Breast epithelium (tissue), 4 donors: ENCODE measurements around the gene SKOR2. TPM values are rescaled to one million over a fixed set of nuclear protein-coding genes. Genes with fewer than 3 reads are reported as not detected.
"Not testable (repeated sequence)": the region's sequence is repeated elsewhere in the genome, so short reads cannot be mapped to it uniquely, and the experiment has no call there.

Source experiments
- DNase-seq, 2 donors: peaks; one replicate each; pipeline ENCODE4 v3.0.0-alpha.2; 2019; ENCODE audit warnings: low spot score in 2 of 2
- H3K27ac ChIP-seq, 2 donors: fragments of 200-600 bp; sonication (generic) in 1 of 2; one replicate each; pipeline ENCODE4 v1.5.1; 2016 to 2019; ENCODE audit warnings: mild to moderate bottlenecking in 1 of 2
- H3K27me3 ChIP-seq, 2 donors: fragments of 200-600 bp; sonication (generic) in 1 of 2; one replicate each; pipeline versions ENCODE4 v1.5.1 to v1.6.0; 2017 to 2019; ENCODE audit warnings: control low read depth in 1 of 2, mild to moderate bottlenecking in 1 of 2
- H3K36me3 ChIP-seq: fragments of 200-600 bp; one replicate; pipeline ENCODE4 v1.5.1; 2019
- H3K4me1 ChIP-seq, 2 donors: fragments of 200-600 bp; sonication (generic); one replicate each; pipeline ENCODE4 v1.5.1; 2016 to 2019; ENCODE audit warnings: control low read depth in 1 of 2
- H3K4me3 ChIP-seq, 3 donors: fragments of 200-600 bp; sonication (generic); 1 replicate in 2 of 3; 2 replicates in 1 of 3; pipeline ENCODE4 v1.5.1; 2016 to 2019; ENCODE audit warnings: mild to moderate bottlenecking in 3 of 3, moderate library complexity in 2 of 3
- H3K9me3 ChIP-seq, 2 donors: fragments of 200-600 bp; sonication (generic) in 1 of 2; one replicate each; pipeline ENCODE4 v1.5.1; 2016 to 2019; ENCODE audit warnings: control low read depth in 1 of 2
- POLR2A ChIP-seq: fragments of 450-650 bp; IDR thresholded peaks from one replicate; pipeline ENCODE4 v1.6.1; 2016; ENCODE audit warnings: antibody characterized with exemption, mild to moderate bottlenecking, moderate library complexity
- POLR2AphosphoS5 ChIP-seq, 3 donors: sonication (generic); formaldehyde crosslinking; IDR thresholded peaks; one replicate each; pipeline ENCODE4 v1.6.1; 2017; ENCODE audit warnings: antibody characterized with exemption in 3 of 3
- intact Hi-C: fragments of 100-400 bp; cut with DNase I; formaldehyde crosslinking; loops from one replicate; pipeline ENCODE4 v1.15.1; 2023; ENCODE audit warnings: low total_unique reads
- total RNA-seq, 3 donors: library from RNA; depleted of rRNA; stranded (reverse); fragments of >200 nt; gene quantifications; one replicate each; pipeline ENCODE4 v1.1.0, GENCODE V29; 2016
- TF ChIP-seq, protein P1 (sequence below), 3 donors: fragments of 450-650 bp; IDR thresholded peaks; one replicate each; pipeline ENCODE4 v1.5.1; 2016 to 2017; ENCODE audit warnings: antibody characterized with exemption in 3 of 3, mild to moderate bottlenecking in 3 of 3, moderate library complexity in 3 of 3

SKOR2 gene
- total RNA-seq, 3 donors from 2014 or later = not detected

DNA sequence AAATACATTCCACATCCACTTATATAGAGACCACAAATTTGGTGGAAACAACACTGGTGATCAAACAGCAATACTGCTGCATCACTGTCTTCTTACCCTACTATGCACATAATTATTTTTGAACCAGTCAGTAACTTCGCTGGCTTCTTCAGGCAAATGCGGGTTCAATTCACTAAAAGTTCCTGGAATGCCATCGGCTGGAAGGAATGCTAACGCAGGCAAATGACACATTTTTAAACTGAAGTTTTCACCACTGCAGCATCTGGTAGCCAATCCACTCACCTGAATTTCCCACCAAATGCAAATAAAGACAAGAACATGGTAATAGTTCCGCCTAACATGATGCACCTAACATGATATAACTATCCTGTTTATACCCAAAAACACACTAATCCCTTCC is 91.2 kb downstream of the SKOR2 start:
- intact Hi-C loops = no loop called here
- no peak overlapping the region for H3K27ac ChIP-seq
- H3K4me3 ChIP-seq = no peak overlapping the region
- no peaks in the 10 kb centered on the region for H3K9me3 ChIP-seq
- no peaks in the 10 kb centered on the region for H3K27me3 ChIP-seq
- no peak for DNase-seq
- no peak for TF ChIP-seq POLR2A
- TF ChIP-seq, protein P1, sequence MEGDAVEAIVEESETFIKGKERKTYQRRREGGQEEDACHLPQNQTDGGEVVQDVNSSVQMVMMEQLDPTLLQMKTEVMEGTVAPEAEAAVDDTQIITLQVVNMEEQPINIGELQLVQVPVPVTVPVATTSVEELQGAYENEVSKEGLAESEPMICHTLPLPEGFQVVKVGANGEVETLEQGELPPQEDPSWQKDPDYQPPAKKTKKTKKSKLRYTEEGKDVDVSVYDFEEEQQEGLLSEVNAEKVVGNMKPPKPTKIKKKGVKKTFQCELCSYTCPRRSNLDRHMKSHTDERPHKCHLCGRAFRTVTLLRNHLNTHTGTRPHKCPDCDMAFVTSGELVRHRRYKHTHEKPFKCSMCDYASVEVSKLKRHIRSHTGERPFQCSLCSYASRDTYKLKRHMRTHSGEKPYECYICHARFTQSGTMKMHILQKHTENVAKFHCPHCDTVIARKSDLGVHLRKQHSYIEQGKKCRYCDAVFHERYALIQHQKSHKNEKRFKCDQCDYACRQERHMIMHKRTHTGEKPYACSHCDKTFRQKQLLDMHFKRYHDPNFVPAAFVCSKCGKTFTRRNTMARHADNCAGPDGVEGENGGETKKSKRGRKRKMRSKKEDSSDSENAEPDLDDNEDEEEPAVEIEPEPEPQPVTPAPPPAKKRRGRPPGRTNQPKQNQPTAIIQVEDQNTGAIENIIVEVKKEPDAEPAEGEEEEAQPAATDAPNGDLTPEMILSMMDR (IDR thresholded peaks at IDR 0.05) = no peak
- TF ChIP-seq POLR2AphosphoS5 (IDR thresholded peaks at IDR 0.05) = no peak
- no peaks in the 10 kb centered on the region for H3K4me1 ChIP-seq
- H3K36me3 ChIP-seq = no peaks in the 10 kb centered on the region

DNA sequence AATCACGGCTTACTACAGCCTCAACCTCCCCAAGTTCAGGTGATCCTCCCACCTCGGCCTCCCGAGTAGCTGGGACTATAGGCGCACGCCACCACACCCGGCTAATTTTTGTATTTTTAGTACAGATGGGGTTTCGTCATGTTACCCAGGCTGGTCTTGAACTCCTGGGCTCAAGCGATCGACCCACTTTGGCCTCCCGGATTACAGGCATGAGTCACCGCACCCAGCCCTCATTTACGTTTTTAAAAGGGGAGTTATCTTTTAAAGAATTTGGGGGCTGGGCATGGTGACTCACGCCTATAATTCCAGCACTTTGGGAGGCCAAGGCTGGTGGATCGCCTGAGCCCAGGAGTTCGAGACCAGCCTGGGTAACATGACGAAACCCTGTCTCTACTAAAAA is 93.1 kb downstream of the SKOR2 start:
- intact Hi-C loops, DNase-seq, H3K4me1 ChIP-seq, H3K9me3 ChIP-seq, H3K36me3 ChIP-seq, H3K4me3 ChIP-seq, H3K27me3 ChIP-seq, H3K27ac ChIP-seq: not testable (repeated sequence)

Other genes with a start within 250 kb of the SKOR2 start
- gene ELOA2, start 216.0 kb downstream of the SKOR2 start, total RNA-seq = not detected
- gene HDHD2, start 101.2 kb downstream of the SKOR2 start, total RNA-seq = 10 to 100 TPM; 18.7 to 41.0 (median 24.9) TPM
- gene IER3IP1, start 75.3 kb downstream of the SKOR2 start, total RNA-seq = 10 to 100 TPM; 10.4 to 15.1 (median 13.8) TPM